C4-2B (cell line): ENCODE measurements around the gene C16orf90.

Source experiments
- ZFX ChIP-seq: fragments of 450-650 bp; IDR thresholded peaks from 2 replicates; pipeline ENCODE4 v1.6.1; 2017
- TF ChIP-seq, protein P1 (sequence below): fragments of 450-650 bp; conservative IDR thresholded peaks from 2 replicates; pipeline ENCODE4 v1.5.1; 2017; ENCODE audit warnings: mild to moderate bottlenecking

DNA sequence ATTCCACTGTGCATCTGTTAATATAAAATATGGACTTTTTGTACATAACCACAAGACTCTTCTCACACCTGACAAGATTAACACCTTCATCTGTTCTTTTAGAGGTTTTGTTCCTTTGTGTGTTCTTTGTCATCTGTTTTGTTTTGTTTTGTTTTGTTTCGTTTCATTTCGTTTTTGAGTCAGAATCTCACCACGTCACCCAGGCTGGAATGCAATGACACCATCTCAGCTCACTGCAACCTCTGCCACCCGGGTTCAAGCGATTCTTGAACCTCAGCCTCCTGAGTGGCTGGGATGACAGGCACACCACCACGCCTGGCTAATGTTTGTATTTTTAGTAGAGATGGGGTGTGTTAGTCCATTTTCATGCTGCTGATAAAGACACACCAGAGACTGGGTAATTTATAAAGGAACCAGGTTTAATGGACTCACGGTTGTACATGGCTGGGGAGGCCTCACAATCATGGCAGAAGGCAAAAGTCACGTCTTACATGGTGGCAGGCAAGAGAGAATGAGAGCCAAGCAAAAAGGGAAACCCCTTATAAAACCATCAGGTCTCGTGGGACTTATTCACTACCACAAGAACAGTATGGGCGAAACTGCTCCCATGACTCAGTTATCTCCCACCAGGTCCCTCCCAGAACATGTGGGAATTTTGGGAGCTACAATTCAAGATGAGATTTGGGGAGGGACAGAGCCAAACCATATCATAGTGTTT lies 22.3 kb downstream of the C16orf90 start:
- TF ChIP-seq, protein P1, sequence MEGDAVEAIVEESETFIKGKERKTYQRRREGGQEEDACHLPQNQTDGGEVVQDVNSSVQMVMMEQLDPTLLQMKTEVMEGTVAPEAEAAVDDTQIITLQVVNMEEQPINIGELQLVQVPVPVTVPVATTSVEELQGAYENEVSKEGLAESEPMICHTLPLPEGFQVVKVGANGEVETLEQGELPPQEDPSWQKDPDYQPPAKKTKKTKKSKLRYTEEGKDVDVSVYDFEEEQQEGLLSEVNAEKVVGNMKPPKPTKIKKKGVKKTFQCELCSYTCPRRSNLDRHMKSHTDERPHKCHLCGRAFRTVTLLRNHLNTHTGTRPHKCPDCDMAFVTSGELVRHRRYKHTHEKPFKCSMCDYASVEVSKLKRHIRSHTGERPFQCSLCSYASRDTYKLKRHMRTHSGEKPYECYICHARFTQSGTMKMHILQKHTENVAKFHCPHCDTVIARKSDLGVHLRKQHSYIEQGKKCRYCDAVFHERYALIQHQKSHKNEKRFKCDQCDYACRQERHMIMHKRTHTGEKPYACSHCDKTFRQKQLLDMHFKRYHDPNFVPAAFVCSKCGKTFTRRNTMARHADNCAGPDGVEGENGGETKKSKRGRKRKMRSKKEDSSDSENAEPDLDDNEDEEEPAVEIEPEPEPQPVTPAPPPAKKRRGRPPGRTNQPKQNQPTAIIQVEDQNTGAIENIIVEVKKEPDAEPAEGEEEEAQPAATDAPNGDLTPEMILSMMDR, result no peak
- TF ChIP-seq ZFX, result no peak
